Kidney epithelial cell (primary cell): ENCODE data around the gene NEK7. TPM values are rescaled to one million over a fixed set of nuclear protein-coding genes. Genes with fewer than 3 reads are reported as not detected.
"Not testable (repeated sequence)": the region's sequence is repeated elsewhere in the genome, so short reads cannot be mapped to it uniquely, and the experiment has no call there.

Experiments used
- DNase-seq: peaks from one replicate; pipeline ENCODE4 v3.0.0-alpha.2; 2010; ENCODE audit warnings: low read depth
- H3K27me3 ChIP-seq: 2 replicates; pipeline ENCODE4 v1.6.0; 2011; ENCODE audit warnings: low read length; ENCODE audit not compliant: control insufficient read depth, insufficient read depth
- H3K36me3 ChIP-seq: 2 replicates; pipeline ENCODE4 v1.5.1; 2011; ENCODE audit warnings: low read length; ENCODE audit not compliant: control insufficient read depth, insufficient read depth
- H3K4me3 ChIP-seq: 2 replicates; pipeline ENCODE4 v1.5.1; 2011; ENCODE audit warnings: low read depth, mild to moderate bottlenecking, control low read depth, low read length
- total RNA-seq: library from RNA; depleted of rRNA; stranded (reverse); fragments of >200 nt; gene quantifications from 2 replicates; pipeline ENCODE4 v1.2.3, GENCODE V29; 2015
- TF ChIP-seq, protein P1 (sequence below): IDR thresholded peaks from 2 replicates; pipeline ENCODE4 v1.5.1; 2011; ENCODE audit warnings: mild to moderate bottlenecking, moderate library complexity, low read length, control low read depth, inconsistent platforms; ENCODE audit not compliant: insufficient read depth, poor library complexity, severe bottlenecking

The NEK7 gene
- total RNA-seq, 1 donor from 2014 or later: 27.7 TPM

DNA sequence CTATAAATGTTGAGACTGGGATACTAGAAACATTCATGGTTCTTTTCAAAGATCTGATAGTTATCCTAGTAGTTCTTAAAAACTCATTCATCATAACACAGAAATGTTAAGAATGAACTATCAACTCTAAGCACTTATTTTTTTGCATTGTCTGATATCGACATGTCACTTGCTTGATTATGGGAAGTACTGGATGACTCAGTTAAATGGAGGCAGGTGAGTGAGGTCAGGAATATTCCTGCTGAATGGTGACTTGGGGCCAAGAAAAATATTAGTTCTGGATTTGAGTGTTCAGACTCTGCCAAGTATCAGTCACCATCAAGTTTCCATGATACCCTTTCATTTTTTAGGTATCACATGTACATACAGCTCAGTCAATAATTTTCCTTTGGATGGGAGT is 63.6 kb downstream of the NEK7 start:
- H3K27me3 ChIP-seq: no peaks in the 10 kb centered on the region
- DNase-seq: peak; percentile 41
- TF ChIP-seq, protein P1, sequence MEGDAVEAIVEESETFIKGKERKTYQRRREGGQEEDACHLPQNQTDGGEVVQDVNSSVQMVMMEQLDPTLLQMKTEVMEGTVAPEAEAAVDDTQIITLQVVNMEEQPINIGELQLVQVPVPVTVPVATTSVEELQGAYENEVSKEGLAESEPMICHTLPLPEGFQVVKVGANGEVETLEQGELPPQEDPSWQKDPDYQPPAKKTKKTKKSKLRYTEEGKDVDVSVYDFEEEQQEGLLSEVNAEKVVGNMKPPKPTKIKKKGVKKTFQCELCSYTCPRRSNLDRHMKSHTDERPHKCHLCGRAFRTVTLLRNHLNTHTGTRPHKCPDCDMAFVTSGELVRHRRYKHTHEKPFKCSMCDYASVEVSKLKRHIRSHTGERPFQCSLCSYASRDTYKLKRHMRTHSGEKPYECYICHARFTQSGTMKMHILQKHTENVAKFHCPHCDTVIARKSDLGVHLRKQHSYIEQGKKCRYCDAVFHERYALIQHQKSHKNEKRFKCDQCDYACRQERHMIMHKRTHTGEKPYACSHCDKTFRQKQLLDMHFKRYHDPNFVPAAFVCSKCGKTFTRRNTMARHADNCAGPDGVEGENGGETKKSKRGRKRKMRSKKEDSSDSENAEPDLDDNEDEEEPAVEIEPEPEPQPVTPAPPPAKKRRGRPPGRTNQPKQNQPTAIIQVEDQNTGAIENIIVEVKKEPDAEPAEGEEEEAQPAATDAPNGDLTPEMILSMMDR: no peak
- no peak overlapping the region for H3K4me3 ChIP-seq
- no peaks in the 10 kb centered on the region for H3K36me3 ChIP-seq

DNA sequence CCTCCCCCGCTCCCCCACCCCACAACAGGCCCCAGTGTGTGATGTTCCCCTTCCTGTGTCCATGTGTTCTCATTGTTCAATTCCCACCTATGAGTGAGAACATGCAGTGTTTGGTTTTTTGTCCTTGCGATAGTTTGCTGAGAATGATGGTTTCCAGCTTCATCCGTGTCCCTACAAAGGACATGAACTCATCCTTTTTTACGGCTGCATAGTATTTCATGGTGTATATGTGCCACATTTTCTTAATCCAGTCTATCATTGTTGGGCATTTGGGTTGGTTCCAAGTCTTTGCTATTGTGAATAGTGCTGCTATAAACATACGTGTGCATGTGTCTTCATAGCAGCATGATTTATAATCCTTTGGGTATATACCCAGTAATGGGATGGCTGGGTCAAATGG is 70.2 kb downstream of the NEK7 start:
- not testable (repeated sequence) for H3K36me3 ChIP-seq, H3K4me3 ChIP-seq

DNA sequence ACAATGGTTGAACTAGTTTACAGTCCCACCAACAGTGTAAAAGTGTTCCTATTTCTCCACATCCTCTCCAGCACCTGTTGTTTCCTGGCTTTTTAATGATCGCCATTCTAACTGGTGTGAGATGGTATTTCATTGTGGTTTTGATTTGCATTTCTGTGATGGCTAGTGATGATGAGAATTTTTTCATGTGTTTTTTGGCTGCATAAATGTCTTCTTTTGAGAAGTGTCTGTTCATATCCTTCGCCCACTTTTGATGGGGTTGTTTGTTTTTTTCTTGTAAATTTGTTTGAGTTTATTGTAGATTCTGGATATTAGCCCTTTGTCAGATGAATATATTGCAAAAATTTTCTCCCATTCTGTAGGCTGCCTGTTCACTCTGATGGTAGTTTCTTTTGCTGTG is 70.7 kb downstream of the NEK7 start:
- H3K4me3 ChIP-seq, H3K27me3 ChIP-seq, H3K36me3 ChIP-seq, DNase-seq: not testable (repeated sequence)

More for the DNA sequence above, 70.2 kb downstream of the NEK7 start:
- DNase-seq, H3K27me3 ChIP-seq: not testable (repeated sequence)

DNA sequence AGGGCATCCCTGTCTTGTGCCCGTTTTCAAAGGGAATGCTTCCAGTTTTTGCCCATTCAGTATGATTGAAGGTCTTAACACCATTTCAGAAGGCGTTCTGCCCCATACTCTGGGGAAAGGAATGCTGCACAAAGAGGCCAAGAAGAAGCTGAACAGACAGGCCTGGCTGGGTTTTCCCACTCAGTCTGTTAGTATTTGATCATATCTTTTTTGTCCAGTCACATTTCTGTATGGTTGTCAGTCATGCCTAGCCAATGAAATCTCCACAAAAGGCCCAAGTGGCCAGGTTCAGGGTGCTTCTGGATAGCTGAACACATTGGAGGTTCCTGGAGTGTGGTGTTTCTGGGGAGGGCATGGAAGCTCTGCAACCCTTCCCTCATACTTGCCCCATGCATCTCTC is 72.1 kb downstream of the NEK7 start:
- no peaks in the 10 kb centered on the region for H3K27me3 ChIP-seq
- H3K36me3 ChIP-seq: no peaks in the 10 kb centered on the region
- no peak for DNase-seq
- TF ChIP-seq, protein P1: no peak
- H3K4me3 ChIP-seq: no peak overlapping the region

DNA sequence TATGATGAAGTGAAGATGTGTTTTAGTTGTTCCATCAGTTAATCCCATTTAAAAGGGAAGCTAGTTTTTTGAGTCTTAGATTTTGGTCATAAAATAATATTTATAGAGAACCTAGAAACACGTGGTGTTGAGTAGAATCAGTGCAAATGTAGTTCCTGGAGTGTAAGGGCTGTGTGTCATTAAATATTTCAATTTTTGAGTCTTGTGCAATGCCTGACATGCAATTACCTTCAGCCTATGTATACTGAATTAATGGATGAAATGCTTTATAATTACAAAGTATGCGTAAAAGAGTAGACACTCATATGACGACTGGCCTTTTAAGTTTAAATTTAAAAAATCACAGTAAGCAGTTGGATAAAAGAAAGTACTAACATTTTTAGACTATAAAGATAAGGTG is 75.0 kb downstream of the NEK7 start:
- TF ChIP-seq, protein P1: no peak
- Histone ChIP-seq H3K27me3 (no peaks in the 10 kb centered on the region), H3K36me3 (no peaks in the 10 kb centered on the region), H3K4me3 (no peak overlapping the region)
- DNase-seq: no peak

DNA sequence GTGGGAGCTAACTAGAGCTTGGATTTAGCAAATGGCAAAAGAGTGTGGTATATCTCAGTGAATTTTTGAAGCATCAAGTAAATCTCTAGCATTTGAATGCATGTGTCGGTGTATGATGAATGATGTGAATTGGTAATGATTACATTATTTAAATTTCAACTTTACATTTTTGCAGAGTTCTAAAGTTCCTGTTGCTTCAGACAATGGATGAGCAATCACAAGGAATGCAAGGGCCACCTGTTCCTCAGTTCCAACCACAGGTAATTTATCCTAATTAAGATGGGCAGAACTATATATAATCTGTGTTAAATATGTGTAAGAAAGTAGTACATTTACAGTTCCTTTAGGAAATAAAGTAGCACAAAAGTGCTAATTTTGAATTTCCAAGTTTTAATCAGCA is 75.6 kb downstream of the NEK7 start:
- Histone ChIP-seq H3K4me3 (no peak overlapping the region), H3K27me3 (no peaks in the 10 kb centered on the region), H3K36me3 (no peaks in the 10 kb centered on the region)
- TF ChIP-seq, protein P1: no peak
- DNase-seq: no peak

DNA sequence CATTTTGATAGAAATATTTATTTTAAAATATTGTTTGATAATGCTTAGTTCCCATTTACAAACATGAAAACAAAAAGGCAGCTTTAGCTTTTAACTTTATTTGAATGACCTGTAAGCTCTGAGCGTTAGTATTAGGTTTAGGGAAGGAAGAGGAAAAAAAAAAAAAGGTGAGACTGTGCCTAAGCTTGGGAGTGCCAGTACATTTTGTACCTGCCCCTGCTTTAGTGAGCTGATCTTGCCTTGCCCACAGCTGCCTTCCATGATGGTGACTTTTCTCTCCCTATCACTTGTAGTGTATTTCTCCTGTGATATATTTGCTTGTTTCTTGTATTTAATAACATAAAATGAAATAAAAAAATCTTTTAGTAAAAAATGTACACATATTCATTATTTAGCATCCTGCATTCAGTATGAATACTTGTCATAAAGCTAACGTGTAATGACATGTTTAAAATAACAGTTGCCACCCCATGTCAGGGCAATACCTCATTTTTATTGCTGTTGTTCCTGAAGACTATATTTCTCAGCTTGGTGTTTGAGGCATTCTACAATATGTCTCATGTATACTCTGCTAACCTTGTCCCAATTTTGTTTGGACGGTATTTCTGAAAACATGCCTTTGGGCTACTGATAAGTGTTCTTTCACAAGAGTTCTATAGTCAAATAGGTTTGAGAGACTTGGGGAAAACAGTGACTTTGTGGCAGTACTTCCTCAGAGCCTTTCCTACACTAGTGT is 76.3 kb downstream of the NEK7 start:
- Histone ChIP-seq H3K4me3 (no peak overlapping the region), H3K36me3 (no peaks in the 10 kb centered on the region), H3K27me3 (no peaks in the 10 kb centered on the region)
- TF ChIP-seq, protein P1: no peak
- DNase-seq: no peak
